Heart left ventricle (tissue), 16 donors: ENCODE measurements around the gene FOXR1. TPM values are rescaled to one million over a fixed set of nuclear protein-coding genes. Genes with fewer than 3 reads are reported as not detected.

ENCODE experiments used
- ATAC-seq, 4 donors: fragments of 200-7000 bp; cut with Tn5 transposase; one replicate each; pipeline ENCODE4 v1.9.1; 2020 to 2022; ENCODE audit warnings: moderate library complexity in 4 of 4, mild to moderate bottlenecking in 3 of 4, moderate number of reproducible peaks in 1 of 4
- DNase-seq, 5 donors: peaks; one replicate each; pipeline ENCODE4 v3.0.0-alpha.2; 2020
- H3K27ac ChIP-seq, 12 donors: fragments of 200-600 bp; sonication (generic) in 4 of 12; one replicate each; pipeline versions ENCODE4 v1.5.0 to v1.8.0; 2016 to 2022; ENCODE audit warnings: mild to moderate bottlenecking in 2 of 12
- H3K27me3 ChIP-seq, 9 donors: fragments of 200-600 bp; sonication (generic) in 2 of 9; one replicate each; pipeline versions ENCODE4 v1.5.1 to v1.8.0; 2016 to 2022; ENCODE audit warnings: mild to moderate bottlenecking in 3 of 9
- H3K36me3 ChIP-seq, 9 donors: fragments of 200-600 bp; sonication (generic) in 2 of 9; one replicate each; pipeline versions ENCODE4 v1.5.0 to v1.8.0; 2018 to 2022; ENCODE audit warnings: mild to moderate bottlenecking in 2 of 9
- H3K4me1 ChIP-seq, 12 donors: fragments of 200-600 bp; sonication (generic) in 4 of 12; one replicate each; pipeline versions ENCODE4 v1.5.0 to v1.8.0; 2016 to 2022; ENCODE audit warnings: mild to moderate bottlenecking in 3 of 12
- H3K4me3 ChIP-seq, 12 donors: fragments of 200-600 bp; sonication (generic) in 4 of 12; one replicate each; pipeline versions ENCODE4 v1.5.0 to v1.8.0; 2017 to 2022; ENCODE audit warnings: mild to moderate bottlenecking in 9 of 12, moderate library complexity in 4 of 12
- H3K9me3 ChIP-seq, 12 donors: fragments of 200-600 bp; sonication (generic) in 4 of 12; one replicate each; pipeline versions ENCODE4 v1.5.0 to v1.8.0; 2016 to 2022; ENCODE audit warnings: mild to moderate bottlenecking in 1 of 12
- CTCF ChIP-seq, 12 donors: fragments of 200-600 bp; sonication (generic) in 4 of 12; IDR thresholded peaks; one replicate each; pipeline versions ENCODE4 v1.5.0 to v1.8.0; 2018 to 2022; ENCODE audit warnings: antibody characterized with exemption in 12 of 12, mild to moderate bottlenecking in 5 of 12
- POLR2A ChIP-seq, 2 donors: fragments of 450-650 bp; IDR thresholded peaks; one replicate each; pipeline ENCODE4 v1.6.1; 2017; ENCODE audit warnings: antibody characterized with exemption in 2 of 2, mild to moderate bottlenecking in 2 of 2, moderate library complexity in 2 of 2
- WGBS, 4 donors: extraction: QIAGEN DNeasy Blood & Tissue Kit in 2 of 4; methylation state at CpG; one replicate each; pipeline versions ENCODE4 v1.1.5 to v1.1.7; 2013 to 2018; 5-methylcytosine and 5-hydroxymethylcytosine counted together
- intact Hi-C, 10 donors: fragments of 100-400 bp; cut with DNase I; formaldehyde crosslinking; loops; one replicate each; pipeline versions ENCODE4 v1.11.1 to v1.14.2; 2022
- polyA plus RNA-seq, 2 donors: library from polyadenylated mRNA; stranded (reverse); fragments of 200-250 nt; gene quantifications; one replicate each; pipeline ENCODE4 v1.2.3, GENCODE V29; 2013
- total RNA-seq, 9 donors: library from RNA; depleted of rRNA in 2 of 9; stranded (reverse); fragments of >200 nt in 2 of 9; fragmentation: NEBNext Ultra II Directional in 3 of 9; extraction: Animal tissue kit (Norgen Biotek cat#: 25700) in 3 of 9; gene quantifications; one replicate each; pipeline versions ENCODE4 v1.1.0 to v1.2.4, GENCODE V29; 2016 to 2023
- donor health status: ischemic (EF 13 %, LVEDD 7.1; RV severe dilation, severe dysfunction).
- donor health status: healthy with polysubstance abuse.
- donor health status: DM: no; HTN: yes; CAD: no.
- donor health status: DM: no; HTN: no; CAD: no.
- donor health status: ischemic (EF 25% LVEDD 6.9; RV normal size, moderate dysfunction).
- donor health status: ischemic (EF 25% LVEDD 5.7; RV mildly dilated, moderate dysfunction).
- donor health status: healthy.
- donor health status: DM: yes; HTN: yes; CAD: no.
- donor health status: ischemic (EF 35%, LVEDD 5.7; RV mildly dilated, moderate dysfunction).
- donor health status: nonischemic (EF 11% LVEDD 7.7; RV severe dilation, severe dysfunction).
- donor health status: DM: yes; HTN: yes; CAD: no.
- donor health status: PGD.
- donor health status: ischemic (EF 29% LVEDD 5.4; RV normal size, mild dysfunction).
- donor health status: nonischemic (EF 23%, LVEDD 6.1; RV moderate dilation, normal function).

Gene FOXR1
- total and polyA plus RNA-seq, 11 donors = not detected

- peak overlapping the region; percentile 92 to 100 (median 98) for H3K27ac ChIP-seq
- H3K9me3 ChIP-seq = no peaks in the 10 kb centered on the region
- H3K36me3 ChIP-seq = no peaks in the 10 kb centered on the region
- ATAC-seq (peak; percentile 73 to 80 (median 75)), DNase-seq (peak; percentile 91 to 93 (median 92))
- no peaks in the 10 kb centered on the region for H3K27me3 ChIP-seq
- H3K4me1 ChIP-seq = peaks cover 3 to 50% (median 32%) of the 10 kb centered on the region in 12 donors
- intact Hi-C loops = loop anchor here in 9 of 10 donors (1.0 to 5.0 kb wide), 7 partner anchors 19 to 237 kb away; partner anchors contain the start of gene DDX6 (in 6 of the 9)
- 0 to 1% (median 0%) methylated on average over 27 to 32 of the region's 32 CpGs for WGBS, 4 donors
- peak overlapping the region; percentile 45 to 95 (median 80) for H3K4me3 ChIP-seq
- TF ChIP-seq CTCF (IDR thresholded peaks at IDR 0.05) = peak; percentile 84 to 97 (median 94)
- TF ChIP-seq POLR2A (IDR thresholded peaks at IDR 0.05) = no peak
Measured at GRCh38 chr11:118928101-118928869, 43.3 kb upstream of the FOXR1 start.

- WGBS, 4 donors = 0 to 1% (median 0%) methylated on average over 14 to 26 of the region's 26 CpGs
- H3K4me1 ChIP-seq = peaks cover 3 to 48% (median 30%) of the 10 kb centered on the region in 12 donors
- intact Hi-C loops = loop anchor here in 9 of 10 donors (1.0 to 5.0 kb wide), 7 partner anchors 20 to 238 kb away; partner anchors contain the start of gene DDX6 (in 6 of the 9)
- H3K4me3 ChIP-seq = peak overlapping the region; percentile 45 to 95 (median 80)
- no peaks in the 10 kb centered on the region for H3K27me3 ChIP-seq
- no peak for TF ChIP-seq POLR2A (IDR thresholded peaks at IDR 0.05)
- no peak for TF ChIP-seq CTCF (IDR thresholded peaks at IDR 0.05)
- H3K27ac ChIP-seq = peak overlapping the region; percentile 92 to 100 (median 98)
- peak; percentile 16 to 63 (median 52) for ATAC-seq
- DNase-seq = peak; percentile 65 to 82 (median 79)
- H3K9me3 ChIP-seq = no peaks in the 10 kb centered on the region
- no peaks in the 10 kb centered on the region for H3K36me3 ChIP-seq
Measured at GRCh38 chr11:118928870-118929500, 42.6 kb upstream of the FOXR1 start.

GRCh38 chr11:118929501-118930093 lies 42.0 kb upstream of the FOXR1 start:
- peak; percentile 85 to 91 (median 89) for DNase-seq
- TF ChIP-seq POLR2A (IDR thresholded peaks at IDR 0.05) (no peak), CTCF (IDR thresholded peaks at IDR 0.05) (no peak)
- Histone ChIP-seq H3K9me3 (no peaks in the 10 kb centered on the region), H3K36me3 (no peaks in the 10 kb centered on the region), H3K27ac (peak overlapping the region; percentile 92 to 100 (median 98)), H3K27me3 (no peaks in the 10 kb centered on the region), H3K4me3 (peak overlapping the region; percentile 45 to 95 (median 80)), H3K4me1 (peaks cover 3 to 43% (median 30%) of the 10 kb centered on the region in 12 donors)
- WGBS, 4 donors = 0 to 2% (median 0%) methylated on average over 22 to 24 of the region's 26 CpGs
- intact Hi-C loops = loop anchor here in 8 of 10 donors (2.0 to 10.0 kb wide), 9 partner anchors 21 to 239 kb away; partner anchors contain the start of gene DDX6 (in 6 of the 8)
- peak; percentile 30 to 59 (median 55) for ATAC-seq
